Measurements from ENCODE around the gene IRGC.
A peak's percentile ranks its signal among the peaks of the same experiment; 100 is the strongest.

The IRGC gene

DNA sequence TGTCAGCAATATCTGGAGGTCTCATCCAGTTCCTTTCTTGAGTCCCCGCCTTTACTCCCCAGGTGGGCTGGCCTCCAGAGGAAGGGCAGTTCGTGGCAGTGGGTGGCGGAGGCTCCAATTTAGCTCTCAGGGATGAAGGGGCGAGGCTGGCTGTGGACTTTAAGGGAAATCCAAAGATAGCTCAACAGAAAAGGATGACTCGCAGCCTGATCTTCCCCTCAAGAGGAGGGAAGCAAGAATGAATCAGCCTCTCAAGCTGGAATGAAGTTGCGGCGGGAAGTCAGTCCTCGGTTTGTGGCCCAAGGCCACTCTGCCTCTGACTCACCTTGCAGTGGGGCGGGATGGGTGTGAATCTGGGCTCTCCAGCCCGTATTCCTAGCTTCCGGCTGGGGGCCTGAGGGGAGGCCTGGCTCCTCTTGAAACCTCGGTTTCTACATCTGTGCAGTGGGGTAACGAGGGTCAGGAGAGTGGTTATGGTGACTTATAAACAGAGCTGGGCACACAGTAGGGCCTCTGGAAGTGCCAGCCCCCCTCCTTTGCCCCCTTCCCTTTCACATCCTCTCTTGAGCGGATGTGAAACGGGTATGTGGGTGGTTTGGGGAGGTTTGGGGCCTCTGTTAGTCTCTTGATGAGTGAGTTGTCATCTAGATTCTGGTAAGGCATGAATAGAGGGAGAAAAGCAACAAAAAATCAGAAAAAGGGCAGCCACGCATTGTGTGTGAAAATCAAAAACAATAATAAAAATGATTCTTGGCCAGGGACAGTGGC, 49.4 kb downstream of the IRGC start (continued):
- peak; percentile 57; the same call in 1 of the 2 replicates for TF ChIP-seq ZNF391 (tag by site-specific recombination; IDR thresholded peaks at IDR 0.05; ENCODE audit: borderline replicate concordance, low read depth)
- no peak for TF ChIP-seq ZNF169 (tag by site-specific recombination; IDR thresholded peaks at IDR 0.05)
- 0 out of 2 replicates have a peak, but pooled peaks have one; percentile 18 for TF ChIP-seq ZBTB48 (tag by site-specific recombination; IDR thresholded peaks at IDR 0.05)
- TF ChIP-seq ZNF394 (tag by site-specific recombination; IDR thresholded peaks at IDR 0.05; ENCODE audit: borderline replicate concordance) = peak; percentile 45; the same call in 1 of the 2 replicates
- TF ChIP-seq, protein P1, sequence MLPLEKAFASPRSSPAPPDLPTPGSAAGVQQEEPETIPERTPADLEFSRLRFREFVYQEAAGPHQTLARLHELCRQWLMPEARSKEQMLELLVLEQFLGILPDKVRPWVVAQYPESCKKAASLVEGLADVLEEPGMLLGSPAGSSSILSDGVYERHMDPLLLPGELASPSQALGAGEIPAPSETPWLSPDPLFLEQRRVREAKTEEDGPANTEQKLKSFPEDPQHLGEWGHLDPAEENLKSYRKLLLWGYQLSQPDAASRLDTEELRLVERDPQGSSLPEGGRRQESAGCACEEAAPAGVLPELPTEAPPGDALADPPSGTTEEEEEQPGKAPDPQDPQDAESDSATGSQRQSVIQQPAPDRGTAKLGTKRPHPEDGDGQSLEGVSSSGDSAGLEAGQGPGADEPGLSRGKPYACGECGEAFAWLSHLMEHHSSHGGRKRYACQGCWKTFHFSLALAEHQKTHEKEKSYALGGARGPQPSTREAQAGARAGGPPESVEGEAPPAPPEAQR (tag by site-specific recombination; IDR thresholded peaks at IDR 0.05) = no peak
- TF ChIP-seq, protein P2, sequence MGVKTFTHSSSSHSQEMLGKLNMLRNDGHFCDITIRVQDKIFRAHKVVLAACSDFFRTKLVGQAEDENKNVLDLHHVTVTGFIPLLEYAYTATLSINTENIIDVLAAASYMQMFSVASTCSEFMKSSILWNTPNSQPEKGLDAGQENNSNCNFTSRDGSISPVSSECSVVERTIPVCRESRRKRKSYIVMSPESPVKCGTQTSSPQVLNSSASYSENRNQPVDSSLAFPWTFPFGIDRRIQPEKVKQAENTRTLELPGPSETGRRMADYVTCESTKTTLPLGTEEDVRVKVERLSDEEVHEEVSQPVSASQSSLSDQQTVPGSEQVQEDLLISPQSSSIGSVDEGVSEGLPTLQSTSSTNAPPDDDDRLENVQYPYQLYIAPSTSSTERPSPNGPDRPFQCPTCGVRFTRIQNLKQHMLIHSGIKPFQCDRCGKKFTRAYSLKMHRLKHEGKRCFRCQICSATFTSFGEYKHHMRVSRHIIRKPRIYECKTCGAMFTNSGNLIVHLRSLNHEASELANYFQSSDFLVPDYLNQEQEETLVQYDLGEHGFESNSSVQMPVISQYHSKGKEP (tag by site-specific recombination; IDR thresholded peaks at IDR 0.05) = no peak
- TF ChIP-seq ZNF596 (tag by site-specific recombination; IDR thresholded peaks at IDR 0.05) = no peak
- TF ChIP-seq, protein P3, sequence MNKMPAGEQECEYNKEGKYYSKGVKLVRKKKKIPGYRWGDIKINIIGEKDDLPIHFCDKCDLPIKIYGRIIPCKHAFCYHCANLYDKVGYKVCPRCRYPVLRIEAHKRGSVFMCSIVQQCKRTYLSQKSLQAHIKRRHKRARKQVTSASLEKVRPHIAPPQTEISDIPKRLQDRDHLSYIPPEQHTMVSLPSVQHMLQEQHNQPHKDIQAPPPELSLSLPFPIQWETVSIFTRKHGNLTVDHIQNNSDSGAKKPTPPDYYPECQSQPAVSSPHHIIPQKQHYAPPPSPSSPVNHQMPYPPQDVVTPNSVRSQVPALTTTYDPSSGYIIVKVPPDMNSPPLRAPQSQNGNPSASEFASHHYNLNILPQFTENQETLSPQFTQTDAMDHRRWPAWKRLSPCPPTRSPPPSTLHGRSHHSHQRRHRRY (tag by site-specific recombination; IDR thresholded peaks at IDR 0.05) = no peak
- TF ChIP-seq ZNF341 (tag by site-specific recombination; IDR thresholded peaks at IDR 0.05; ENCODE audit: low read depth) = no peak
- TF ChIP-seq ZNF146 (tag by site-specific recombination; IDR thresholded peaks at IDR 0.05) = no peak
- peak; percentile 72 for TF ChIP-seq SP3 (tag by site-specific recombination; IDR thresholded peaks at IDR 0.05)
- no peak for TF ChIP-seq ZNF138 (tag by site-specific recombination; IDR thresholded peaks at IDR 0.05; ENCODE audit: borderline replicate concordance)
- no peak for TF ChIP-seq ZNF830 (tag by site-specific recombination; IDR thresholded peaks at IDR 0.05; ENCODE audit: low read depth)
- TF ChIP-seq ZSCAN23 (tag by site-specific recombination; IDR thresholded peaks at IDR 0.05) = 0 out of 2 replicates have a peak, but pooled peaks have one; percentile 18
- no peak for TF ChIP-seq ZNF266 (tag by site-specific recombination; IDR thresholded peaks at IDR 0.05; ENCODE audit: low read depth)
- 0 out of 2 replicates have a peak, but pooled peaks have one; percentile 21 for TF ChIP-seq ZXDB (tag by site-specific recombination; IDR thresholded peaks at IDR 0.05)
- TF ChIP-seq KLF7 (tag by site-specific recombination; IDR thresholded peaks at IDR 0.05; ENCODE audit: borderline replicate concordance) = no peak
- TF ChIP-seq ZBTB10 (tag by site-specific recombination; IDR thresholded peaks at IDR 0.05) = no peak
- no peak for TF ChIP-seq BCL11B (tag by site-specific recombination; IDR thresholded peaks at IDR 0.05; ENCODE audit: low read depth)
- no peak for TF ChIP-seq SALL2 (tag by site-specific recombination; IDR thresholded peaks at IDR 0.05; ENCODE audit: borderline replicate concordance)
- no peak for TF ChIP-seq ZNF19 (tag by site-specific recombination; IDR thresholded peaks at IDR 0.05; ENCODE audit: low read depth)
- TF ChIP-seq, protein P4, sequence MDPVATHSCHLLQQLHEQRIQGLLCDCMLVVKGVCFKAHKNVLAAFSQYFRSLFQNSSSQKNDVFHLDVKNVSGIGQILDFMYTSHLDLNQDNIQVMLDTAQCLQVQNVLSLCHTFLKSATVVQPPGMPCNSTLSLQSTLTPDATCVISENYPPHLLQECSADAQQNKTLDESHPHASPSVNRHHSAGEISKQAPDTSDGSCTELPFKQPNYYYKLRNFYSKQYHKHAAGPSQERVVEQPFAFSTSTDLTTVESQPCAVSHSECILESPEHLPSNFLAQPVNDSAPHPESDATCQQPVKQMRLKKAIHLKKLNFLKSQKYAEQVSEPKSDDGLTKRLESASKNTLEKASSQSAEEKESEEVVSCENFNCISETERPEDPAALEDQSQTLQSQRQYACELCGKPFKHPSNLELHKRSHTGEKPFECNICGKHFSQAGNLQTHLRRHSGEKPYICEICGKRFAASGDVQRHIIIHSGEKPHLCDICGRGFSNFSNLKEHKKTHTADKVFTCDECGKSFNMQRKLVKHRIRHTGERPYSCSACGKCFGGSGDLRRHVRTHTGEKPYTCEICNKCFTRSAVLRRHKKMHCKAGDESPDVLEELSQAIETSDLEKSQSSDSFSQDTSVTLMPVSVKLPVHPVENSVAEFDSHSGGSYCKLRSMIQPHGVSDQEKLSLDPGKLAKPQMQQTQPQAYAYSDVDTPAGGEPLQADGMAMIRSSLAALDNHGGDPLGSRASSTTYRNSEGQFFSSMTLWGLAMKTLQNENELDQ (tag by site-specific recombination; IDR thresholded peaks at IDR 0.05; ENCODE audit: low read depth) = no peak
- TF ChIP-seq ZNF398 (tag by site-specific recombination; IDR thresholded peaks at IDR 0.05) = peak; percentile 71
- no peak for TF ChIP-seq ZNF302 (tag by site-specific recombination; IDR thresholded peaks at IDR 0.05; ENCODE audit: low read depth)
- TF ChIP-seq ZNF354C (tag by site-specific recombination; IDR thresholded peaks at IDR 0.05; ENCODE audit: borderline replicate concordance, low read depth) = no peak
- TF ChIP-seq ZNF701 (tag by site-specific recombination; IDR thresholded peaks at IDR 0.05) = no peak
- peak; percentile 35; the same call in 1 of the 2 replicates for TF ChIP-seq ZNF335 (tag by site-specific recombination; conservative IDR thresholded peaks at IDR 0.05)
- TF ChIP-seq OSR2 (tag by site-specific recombination; IDR thresholded peaks at IDR 0.05) = 0 out of 2 replicates have a peak, but pooled peaks have one; percentile 14
